ENCODE results near the gene BRCA1. TPM values are rescaled to one million over a fixed set of nuclear protein-coding genes. Genes with fewer than 3 reads are reported as not detected.

BRCA1 gene
- 1 to 10 TPM; 4.6 to 9.8 (median 6.9) TPM for total RNA-seq

- H3K27ac ChIP-seq = peak within 1 kb of the TSS; percentile 43 to 86 (median 81)
These were observed at the start of gene BRCA1 for GRCh38 chr17:43125133-43125966. Gene BRCA1, minus strand, starts transcription at chr17:43125364. Its CDS starts 1,268 bp downstream, at chr17:43124096.

GRCh38 chr17:43171586-43172487 is 46.7 kb upstream of the BRCA1 start:
- H3K4me1 ChIP-seq = peaks cover 0 to 69% (median 54%) of the 10 kb centered on the region in 4 donors
- DNase-seq (ENCODE audit: low spot score in 2 of 2) = peak in 1 of 2 donors; percentile 68
- no peaks in the 10 kb centered on the region for H3K9me3 ChIP-seq
- peak overlapping the region; percentile 63 to 73 (median 66) for H3K4me3 ChIP-seq
- H3K27ac ChIP-seq = peak overlapping the region; percentile 92 to 99 (median 96)
- WGBS, 2 donors = 6 to 8% methylated on average over 12 of the region's 12 CpGs
- H3K27me3 ChIP-seq = no peaks in the 10 kb centered on the region
- peaks cover 0 to 11% (median 0%) of the 10 kb centered on the region in 3 donors for H3K36me3 ChIP-seq
- TF ChIP-seq CTCF (IDR thresholded peaks at IDR 0.05) = peak in 2 of 5 experiments; percentile 17 to 43
- TF ChIP-seq POLR2A (IDR thresholded peaks at IDR 0.05) = no peak
- TF ChIP-seq EP300 (IDR thresholded peaks at IDR 0.05) = peak; percentile 27 to 64

More at GRCh38 chr17:43125133-43125966, at the start of gene BRCA1:
- peak within 1 kb of the TSS; percentile 42 to 70 (median 54) for H3K4me3 ChIP-seq
- DNase-seq (ENCODE audit: low spot score in 2 of 2) = peak; percentile 87 to 94
- 4% methylated on average over 38 of the region's 38 CpGs for WGBS, 2 donors
- H3K4me1 ChIP-seq = peaks cover 0 to 28% (median 12%) of the 10 kb centered on the region in 4 donors
- no peaks in the 10 kb centered on the region for H3K27me3 ChIP-seq
- TF ChIP-seq POLR2A (IDR thresholded peaks at IDR 0.05) (peak in 1 of 2 donors; percentile 29), CTCF (IDR thresholded peaks at IDR 0.05) (peak in 1 of 5 experiments; percentile 19), EP300 (IDR thresholded peaks at IDR 0.05) (peak; percentile 74 to 85)
- peaks cover 0 to 11% (median 0%) of the 10 kb centered on the region in 3 donors for H3K36me3 ChIP-seq
- H3K9me3 ChIP-seq = no peaks in the 10 kb centered on the region

- Histone ChIP-seq H3K4me3 (peak within 1 kb of the TSS; percentile 63 to 73 (median 66)), H3K27me3 (no peaks in the 10 kb centered on the region), H3K27ac (peak within 1 kb of the TSS; percentile 92 to 99 (median 96)), H3K36me3 (peaks cover 0 to 10% (median 0%) of the 10 kb centered on the region in 3 donors), H3K9me3 (no peaks in the 10 kb centered on the region), H3K4me1 (peaks cover 0 to 60% (median 48%) of the 10 kb centered on the region in 4 donors)
- DNase-seq (ENCODE audit: low spot score in 2 of 2) = peak; percentile 95 to 100
- 1% methylated on average over 40 to 41 of the region's 41 CpGs for WGBS, 2 donors
- TF ChIP-seq CTCF (IDR thresholded peaks at IDR 0.05) (peak in 2 of 5 experiments; percentile 10 to 39), EP300 (IDR thresholded peaks at IDR 0.05) (peak; percentile 21 to 94), POLR2A (IDR thresholded peaks at IDR 0.05) (peak; percentile 64 to 80)
These were observed 45.8 kb upstream of the BRCA1 start, which contains the start of gene NBR1 for GRCh38 chr17:43170766-43171585. Gene NBR1, plus strand, starts transcription at chr17:43171214. Its CDS starts 4,586 bp downstream, at chr17:43175800.

GRCh38 chr17:43170140-43170765 is 45.1 kb upstream of the BRCA1 start:
- Histone ChIP-seq H3K27me3 (no peaks in the 10 kb centered on the region), H3K9me3 (no peaks in the 10 kb centered on the region), H3K36me3 (peaks cover 0 to 10% (median 0%) of the 10 kb centered on the region in 3 donors), H3K27ac (peak overlapping the region; percentile 92 to 99 (median 96)), H3K4me3 (peak overlapping the region; percentile 63 to 73 (median 66)), H3K4me1 (peaks cover 0 to 53% (median 41%) of the 10 kb centered on the region in 4 donors)
- peak; percentile 82 to 89 for DNase-seq (ENCODE audit: low spot score in 2 of 2)
- TF ChIP-seq EP300 (IDR thresholded peaks at IDR 0.05) (peak; percentile 52 to 85), CTCF (IDR thresholded peaks at IDR 0.05) (peak in 1 of 5 experiments; percentile 0), POLR2A (IDR thresholded peaks at IDR 0.05) (peak; percentile 49 to 70)
- WGBS, 2 donors = 0% methylated on average over 27 of the region's 27 CpGs

All from tibial nerve (tissue), 4 donors.